Stimulated activated naive B cell treated with anti-CD40 and anti-IgM and Interleukin-4, amounts not matched to agents 10 μg/mL and 1 μg/mL and 100 μg/mL, for 72 hours (primary cell): Measurements from ENCODE around the gene RHOU.
"Not testable (repeated sequence)": the region's sequence is repeated elsewhere in the genome, so short reads cannot be mapped to it uniquely, and the experiment has no call there.

Source experiments
- ATAC-seq, 2 donors: fragments of 150-1000 bp; cut with Tn5 transposase; replicated peaks; 2 replicates each; pipeline ENCODE4 v1.10.0; 2021; ENCODE audit warnings: moderate library complexity in 1 of 2
- DNase-seq: peaks from one replicate; pipeline ENCODE4 v3.0.0; 2021
- H3K27ac Mint-ChIP-seq: one replicate; pipeline ENCODE4 v1.8.0; 2022; ENCODE audit warnings: mild to moderate bottlenecking, mixed read lengths
- H3K27me3 Mint-ChIP-seq, 2 donors: one replicate each; pipeline ENCODE4 v1.8.0; 2022; ENCODE audit warnings: mixed read lengths in 2 of 2
- H3K36me3 Mint-ChIP-seq, 2 donors: one replicate each; pipeline ENCODE4 v1.8.0; 2022; ENCODE audit warnings: mixed read lengths in 2 of 2, mild to moderate bottlenecking in 1 of 2
- H3K4me1 Mint-ChIP-seq, 2 donors: one replicate each; pipeline ENCODE4 v1.8.0; 2022; ENCODE audit warnings: mixed read lengths in 2 of 2, mild to moderate bottlenecking in 1 of 2
- H3K4me3 Mint-ChIP-seq, 2 donors: one replicate each; pipeline ENCODE4 v1.8.0; 2022; ENCODE audit warnings: mild to moderate bottlenecking in 2 of 2, mixed read lengths in 2 of 2, moderate library complexity in 1 of 2
- H3K9me3 Mint-ChIP-seq, 2 donors: one replicate each; pipeline ENCODE4 v1.8.0; 2022; ENCODE audit warnings: mixed read lengths in 2 of 2, mild to moderate bottlenecking in 1 of 2

The RHOU gene

GRCh38 chr1:228734881-228735801 is at the start of gene RHOU:
Gene RHOU, plus strand, starts transcription at chr1:228735479. Its CDS starts 264 bp downstream, at chr1:228735743.
- peak; percentile 72 to 82 for ATAC-seq
- Mint-ChIP-seq H3K27me3 (peaks cover 43 to 72% of the 10 kb centered on the region in 2 donors), H3K4me1 (peaks cover 6 to 14% of the 10 kb centered on the region in 2 donors), H3K36me3 (no peaks in the 10 kb centered on the region), H3K9me3 (no peaks in the 10 kb centered on the region), H3K4me3 (peak within 1 kb of the TSS; percentile 76 to 78), H3K27ac (peak within 1 kb of the TSS; percentile 52)
- peak; percentile 35 for DNase-seq

GRCh38 chr1:228687587-228687986 is 47.7 kb upstream of the RHOU start:
- Mint-ChIP-seq H3K27ac (no peak overlapping the region), H3K27me3 (peaks cover 19 to 20% of the 10 kb centered on the region in 2 donors), H3K4me1 (no peaks in the 10 kb centered on the region), H3K4me3 (no peak overlapping the region), H3K9me3 (no peaks in the 10 kb centered on the region), H3K36me3 (no peaks in the 10 kb centered on the region)
- no peak for DNase-seq
- ATAC-seq, result no peak

- no peak for ATAC-seq
- Mint-ChIP-seq H3K4me3 (no peak overlapping the region), H3K27me3 (peaks cover 17 to 19% of the 10 kb centered on the region in 2 donors), H3K27ac (no peak overlapping the region), H3K4me1 (no peaks in the 10 kb centered on the region), H3K9me3 (no peaks in the 10 kb centered on the region), H3K36me3 (no peaks in the 10 kb centered on the region)
- DNase-seq, result no peak
These were observed 46.0 kb upstream of the RHOU start for GRCh38 chr1:228689255-228689654.

GRCh38 chr1:228691211-228691610 is 44.1 kb upstream of the RHOU start:
- no peaks in the 10 kb centered on the region for H3K36me3 Mint-ChIP-seq
- peaks cover 24 to 29% of the 10 kb centered on the region in 2 donors for H3K27me3 Mint-ChIP-seq
- H3K27ac Mint-ChIP-seq, result no peak overlapping the region
- ATAC-seq, result no peak
- DNase-seq, result no peak
- H3K4me3 Mint-ChIP-seq, result no peak overlapping the region
- H3K9me3 Mint-ChIP-seq, result no peaks in the 10 kb centered on the region
- H3K4me1 Mint-ChIP-seq, result peaks cover 0 to 4% of the 10 kb centered on the region in 2 donors

- DNase-seq (no peak), ATAC-seq (peak in 1 of 2 donors; percentile 43)
- peaks cover 0 to 4% of the 10 kb centered on the region in 2 donors for H3K4me1 Mint-ChIP-seq
- H3K4me3 Mint-ChIP-seq, result no peak overlapping the region
- H3K36me3 Mint-ChIP-seq, result no peaks in the 10 kb centered on the region
- H3K27ac Mint-ChIP-seq, result no peak overlapping the region
- no peaks in the 10 kb centered on the region for H3K9me3 Mint-ChIP-seq
- peaks cover 24 to 29% of the 10 kb centered on the region in 2 donors for H3K27me3 Mint-ChIP-seq
These were observed 43.4 kb upstream of the RHOU start for GRCh38 chr1:228691926-228692325.

GRCh38 chr1:228694447-228694846 is 40.8 kb upstream of the RHOU start:
- H3K4me3 Mint-ChIP-seq, H3K36me3 Mint-ChIP-seq, ATAC-seq, H3K4me1 Mint-ChIP-seq, H3K27ac Mint-ChIP-seq, DNase-seq, H3K9me3 Mint-ChIP-seq: not testable (repeated sequence)
- H3K27me3 Mint-ChIP-seq, result peaks cover 11 to 17% of the 10 kb centered on the region in 2 donors

- Mint-ChIP-seq H3K9me3 (no peaks in the 10 kb centered on the region), H3K4me1 (peaks cover 0 to 4% of the 10 kb centered on the region in 2 donors), H3K4me3 (no peak overlapping the region), H3K27me3 (peaks cover 11 to 17% of the 10 kb centered on the region in 2 donors), H3K27ac (no peak overlapping the region), H3K36me3 (no peaks in the 10 kb centered on the region)
- ATAC-seq, result no peak
- DNase-seq, result no peak
These were observed 40.0 kb upstream of the RHOU start for GRCh38 chr1:228695015-228695955.

- Mint-ChIP-seq H3K4me1 (peaks cover 0 to 4% of the 10 kb centered on the region in 2 donors), H3K9me3 (peaks cover 0 to 2% of the 10 kb centered on the region in 2 donors), H3K27ac (no peak overlapping the region), H3K4me3 (no peak overlapping the region), H3K27me3 (peaks cover 14 to 17% of the 10 kb centered on the region in 2 donors), H3K36me3 (no peaks in the 10 kb centered on the region)
- DNase-seq (no peak), ATAC-seq (no peak)
These were observed 37.9 kb upstream of the RHOU start for GRCh38 chr1:228697207-228698016.

- ATAC-seq, result no peak
- H3K4me3 Mint-ChIP-seq, result no peak overlapping the region
- DNase-seq, result no peak
- H3K4me1 Mint-ChIP-seq, result peaks cover 0 to 4% of the 10 kb centered on the region in 2 donors
- peaks cover 4 to 5% of the 10 kb centered on the region in 2 donors for H3K9me3 Mint-ChIP-seq
- no peak overlapping the region for H3K27ac Mint-ChIP-seq
- H3K36me3 Mint-ChIP-seq, result peaks cover 0 to 2% of the 10 kb centered on the region in 2 donors
- peaks cover 14 to 17% of the 10 kb centered on the region in 2 donors for H3K27me3 Mint-ChIP-seq
These were observed 37.3 kb upstream of the RHOU start for GRCh38 chr1:228698017-228698329.

GRCh38 chr1:228702433-228702832 is 32.8 kb upstream of the RHOU start:
- peaks cover 0 to 2% of the 10 kb centered on the region in 2 donors for H3K36me3 Mint-ChIP-seq
- H3K27me3 Mint-ChIP-seq, result peaks cover 3 to 8% of the 10 kb centered on the region in 2 donors
- H3K4me1 Mint-ChIP-seq, result no peaks in the 10 kb centered on the region
- peaks cover 4 to 5% of the 10 kb centered on the region in 2 donors for H3K9me3 Mint-ChIP-seq
- no peak overlapping the region for H3K27ac Mint-ChIP-seq
- no peak for DNase-seq
- no peak overlapping the region for H3K4me3 Mint-ChIP-seq
- ATAC-seq, result no peak

- ATAC-seq, result no peak
- Mint-ChIP-seq H3K27me3 (peaks cover 10 to 14% of the 10 kb centered on the region in 2 donors), H3K27ac (no peak overlapping the region)
These were observed 29.0 kb upstream of the RHOU start for GRCh38 chr1:228706305-228706704.

GRCh38 chr1:228717081-228717480 is 18.2 kb upstream of the RHOU start:
- Mint-ChIP-seq H3K9me3 (peaks cover 0 to 2% of the 10 kb centered on the region in 2 donors), H3K27me3 (peaks cover 6 to 12% of the 10 kb centered on the region in 2 donors), H3K27ac (no peak overlapping the region), H3K4me3 (no peak overlapping the region), H3K36me3 (no peaks in the 10 kb centered on the region), H3K4me1 (no peaks in the 10 kb centered on the region)
- ATAC-seq (no peak), DNase-seq (no peak)

More at GRCh38 chr1:228706305-228706704, 29.0 kb upstream of the RHOU start:
- peaks cover 4 to 5% of the 10 kb centered on the region in 2 donors for H3K9me3 Mint-ChIP-seq
- H3K4me1 Mint-ChIP-seq, result no peaks in the 10 kb centered on the region
- peaks cover 0 to 2% of the 10 kb centered on the region in 2 donors for H3K36me3 Mint-ChIP-seq
- DNase-seq, result no peak
- H3K4me3 Mint-ChIP-seq, result no peak overlapping the region

GRCh38 chr1:228721407-228721806 is 13.9 kb upstream of the RHOU start:
- Mint-ChIP-seq H3K9me3 (no peaks in the 10 kb centered on the region), H3K36me3 (no peaks in the 10 kb centered on the region), H3K27ac (no peak overlapping the region), H3K4me1 (no peaks in the 10 kb centered on the region), H3K4me3 (no peak overlapping the region), H3K27me3 (peaks cover 6 to 11% of the 10 kb centered on the region in 2 donors)
- DNase-seq, result no peak
- no peak for ATAC-seq
